Gastroesophageal sphincter (tissue), 3 donors: ENCODE data around the gene KDM2A.

ENCODE experiments used
- CTCF ChIP-seq, 4 experiments: fragments of 200-600 bp in 2 of 4; fragments of 450-650 bp in 2 of 4; sonication (generic) in 1 of 4; IDR thresholded peaks; one replicate each; pipeline ENCODE4 v1.5.1; 2017 to 2019; ENCODE audit warnings: antibody characterized with exemption in 4 of 4, mild to moderate bottlenecking in 2 of 4, moderate library complexity in 2 of 4
- EP300 ChIP-seq: sonication (generic); formaldehyde crosslinking; IDR thresholded peaks from one replicate; pipeline ENCODE4 v1.6.1; 2017; ENCODE audit warnings: antibody characterized with exemption, mild to moderate bottlenecking
- POLR2A ChIP-seq, 2 donors: fragments of 450-650 bp; IDR thresholded peaks; one replicate each; pipeline ENCODE4 v1.6.1; 2017; ENCODE audit warnings: antibody characterized with exemption in 2 of 2, mild to moderate bottlenecking in 2 of 2, moderate library complexity in 1 of 2
- POLR2AphosphoS5 ChIP-seq: sonication (generic); formaldehyde crosslinking; IDR thresholded peaks from one replicate; pipeline ENCODE4 v1.6.1; 2017; ENCODE audit warnings: antibody characterized with exemption

DNA sequence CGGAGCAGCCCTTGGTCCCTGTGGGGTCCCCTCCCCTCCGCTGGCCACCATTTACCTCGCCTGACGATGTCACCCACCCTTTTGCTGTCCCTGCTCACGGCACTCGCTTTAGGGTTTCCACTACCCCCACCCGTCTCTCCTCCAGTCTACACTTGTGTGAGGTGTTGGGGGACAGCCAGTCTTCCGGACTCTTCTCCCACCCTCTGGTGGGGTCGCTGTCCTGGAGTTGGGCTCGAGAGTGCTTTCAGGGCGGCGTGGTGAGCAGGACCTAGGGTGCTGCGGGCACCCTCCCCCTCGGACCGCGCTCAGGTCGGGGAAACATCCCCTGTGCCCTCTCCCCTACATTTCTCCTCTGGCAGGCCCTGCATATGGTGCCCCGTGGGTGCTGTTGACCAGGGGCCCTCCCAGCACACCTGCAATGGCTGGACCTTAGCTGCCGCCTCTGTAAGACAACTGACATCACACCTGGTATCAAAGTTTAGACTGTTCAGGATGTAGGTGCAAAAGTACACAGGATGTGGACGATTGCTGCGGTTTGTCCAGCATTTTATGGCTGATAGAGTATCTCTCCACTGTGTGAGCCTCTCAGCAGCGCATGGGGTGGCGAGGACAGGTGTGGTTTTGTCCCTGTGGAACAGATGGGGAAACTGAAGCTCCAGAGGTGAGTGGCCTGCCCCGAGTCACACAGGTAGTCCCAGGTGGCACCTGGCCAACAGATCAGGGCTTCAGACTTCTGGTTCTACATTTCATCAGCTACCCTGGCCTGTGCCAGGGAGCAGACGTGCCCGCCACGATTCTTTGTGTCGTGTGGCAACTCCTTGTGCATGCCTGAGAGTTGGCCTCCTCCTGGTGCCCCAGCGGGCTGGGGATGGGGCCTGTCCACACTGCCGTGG, 148.4 kb downstream of the KDM2A start:
- no peak for TF ChIP-seq CTCF (IDR thresholded peaks at IDR 0.05)
- TF ChIP-seq POLR2A (IDR thresholded peaks at IDR 0.05): no peak
- TF ChIP-seq POLR2AphosphoS5: no peak
- no peak for TF ChIP-seq EP300
